Activated CD4-positive, alpha-beta T cell treated with anti-CD3 and anti-CD28 coated beads, Interleukin-2, amount 10 ng/mL, durations not matched to agents 7 days and 5 days (primary cell): Measurements from ENCODE around the gene PLCG2. TPM values are rescaled to one million over a fixed set of nuclear protein-coding genes. Genes with fewer than 3 reads are reported as not detected.
"Not testable (repeated sequence)": the region's sequence is repeated elsewhere in the genome, so short reads cannot be mapped to it uniquely, and the experiment has no call there.

ENCODE experiments used
- CTCF ChIA-PET: fragments of 350-600 bp; sonication (Branson Sonifier 250); formaldehyde crosslinking; loops from one replicate; lab custom pipeline; 2021; ENCODE audit warnings: antibody characterized with exemption; lab: Charles Lee
- POLR2A ChIA-PET: fragments of 350-600 bp; sonication (Branson Sonifier 250); formaldehyde crosslinking; loops from one replicate; lab custom pipeline; 2021; ENCODE audit warnings: antibody characterized with exemption; lab: Charles Lee
- DNase-seq: peaks from one replicate; pipeline ENCODE4 v3.0.0-alpha.2; 2020
- H3K27ac Mint-ChIP-seq: one replicate; pipeline ENCODE4 v1.8.0; 2021; ENCODE audit warnings: mild to moderate bottlenecking, moderate library complexity, mixed read lengths
- H3K27me3 Mint-ChIP-seq: one replicate; pipeline ENCODE4 v1.8.0; 2021; ENCODE audit warnings: mixed read lengths
- H3K36me3 Mint-ChIP-seq: one replicate; pipeline ENCODE4 v1.8.0; 2021; ENCODE audit warnings: low read depth, mixed read lengths
- H3K4me1 Mint-ChIP-seq: one replicate; pipeline ENCODE4 v1.8.0; 2021; ENCODE audit warnings: mixed read lengths
- H3K4me3 Mint-ChIP-seq: one replicate; pipeline ENCODE4 v1.8.0; 2021; ENCODE audit warnings: mild to moderate bottlenecking, moderate library complexity, mixed read lengths
- H3K9me3 Mint-ChIP-seq: one replicate; pipeline ENCODE4 v1.8.0; 2021; ENCODE audit warnings: mixed read lengths
- total RNA-seq, 2 experiments: library from RNA; stranded (reverse); gene quantifications; one replicate each; pipeline ENCODE4 v1.2.3, GENCODE V29; 2021

The PLCG2 gene
- total RNA-seq, 2 experiments from 2014 or later, result 2.6 to 3.1 TPM

- H3K36me3 Mint-ChIP-seq, result no peaks in the 10 kb centered on the region
- CTCF ChIA-PET, result no interaction called here
- H3K9me3 Mint-ChIP-seq, result no peaks in the 10 kb centered on the region
- no peak for DNase-seq
- no peak overlapping the region for H3K4me3 Mint-ChIP-seq
- H3K27me3 Mint-ChIP-seq, result no peaks in the 10 kb centered on the region
- no peak overlapping the region for H3K27ac Mint-ChIP-seq
- peaks cover 5% of the 10 kb centered on the region for H3K4me1 Mint-ChIP-seq
- POLR2A ChIA-PET, result no interaction called here
These were observed 146.9 kb downstream of the PLCG2 start for GRCh38 chr16:81926036-81926435.

- CTCF ChIA-PET, result no interaction called here
- H3K36me3 Mint-ChIP-seq, result no peaks in the 10 kb centered on the region
- peaks cover 5% of the 10 kb centered on the region for H3K4me1 Mint-ChIP-seq
- H3K9me3 Mint-ChIP-seq, result no peaks in the 10 kb centered on the region
- no peak for DNase-seq
- H3K27ac Mint-ChIP-seq, result no peak overlapping the region
- H3K4me3 Mint-ChIP-seq, result no peak overlapping the region
- POLR2A ChIA-PET, result interaction anchor here (0.5 kb wide), 1 partner anchor 43 kb away, joined by 3 read pairs; no protein-coding TSS in a partner anchor
- H3K27me3 Mint-ChIP-seq, result no peaks in the 10 kb centered on the region
These were observed 148.6 kb downstream of the PLCG2 start for GRCh38 chr16:81927561-81928185.

GRCh38 chr16:81928271-81928918, 149.3 kb downstream of the PLCG2 start:
- CTCF ChIA-PET, result no interaction called here
- no peak for DNase-seq
- Mint-ChIP-seq H3K4me3 (no peak overlapping the region), H3K27me3 (no peaks in the 10 kb centered on the region), H3K36me3 (no peaks in the 10 kb centered on the region), H3K4me1 (peaks cover 5% of the 10 kb centered on the region), H3K27ac (no peak overlapping the region), H3K9me3 (no peaks in the 10 kb centered on the region)
- POLR2A ChIA-PET, result no interaction called here

GRCh38 chr16:81928975-81929374, 149.9 kb downstream of the PLCG2 start:
- H3K36me3 Mint-ChIP-seq, result no peaks in the 10 kb centered on the region
- ChIA-PET CTCF (no interaction called here), POLR2A (no interaction called here)
- no peaks in the 10 kb centered on the region for H3K9me3 Mint-ChIP-seq
- no peak overlapping the region for H3K27ac Mint-ChIP-seq
- peaks cover 5% of the 10 kb centered on the region for H3K4me1 Mint-ChIP-seq
- DNase-seq, result no peak
- no peak overlapping the region for H3K4me3 Mint-ChIP-seq
- no peaks in the 10 kb centered on the region for H3K27me3 Mint-ChIP-seq

GRCh38 chr16:81929841-81930240, 150.8 kb downstream of the PLCG2 start:
- Mint-ChIP-seq H3K36me3 (no peaks in the 10 kb centered on the region), H3K9me3 (no peaks in the 10 kb centered on the region), H3K27me3 (no peaks in the 10 kb centered on the region), H3K4me3 (no peak overlapping the region), H3K27ac (no peak overlapping the region), H3K4me1 (peaks cover 5% of the 10 kb centered on the region)
- no peak for DNase-seq
- CTCF ChIA-PET, result interaction anchor here (1.3 kb wide), 1 partner anchor 11 kb away, joined by 3 read pairs; no protein-coding TSS in a partner anchor
- POLR2A ChIA-PET, result no interaction called here

DNA sequence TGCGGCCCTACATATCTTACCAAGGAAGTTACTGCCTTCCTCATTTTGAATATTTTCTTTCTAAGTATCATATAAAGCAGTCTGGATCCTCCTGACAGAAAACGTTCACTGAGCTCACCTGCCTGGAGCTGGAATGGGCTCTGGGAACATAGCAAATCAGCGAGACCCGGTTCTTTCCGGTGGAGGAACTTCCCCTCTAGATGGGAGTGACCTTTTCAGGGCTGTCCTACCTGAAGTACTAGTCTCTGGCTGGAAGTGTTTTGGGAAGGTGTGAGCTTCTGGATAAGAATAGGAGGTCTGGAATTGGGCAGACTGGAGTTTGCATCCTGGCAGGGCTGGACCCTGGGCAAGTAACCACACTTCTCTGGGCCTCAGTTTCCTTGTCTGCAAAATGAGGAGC, 152.8 kb downstream of the PLCG2 start:
- no peak for DNase-seq
- Mint-ChIP-seq H3K36me3 (no peaks in the 10 kb centered on the region), H3K4me3 (no peak overlapping the region), H3K4me1 (peaks cover 5% of the 10 kb centered on the region), H3K27me3 (no peaks in the 10 kb centered on the region), H3K9me3 (no peaks in the 10 kb centered on the region), H3K27ac (no peak overlapping the region)
- CTCF ChIA-PET, result no interaction called here
- POLR2A ChIA-PET, result no interaction called here

DNA sequence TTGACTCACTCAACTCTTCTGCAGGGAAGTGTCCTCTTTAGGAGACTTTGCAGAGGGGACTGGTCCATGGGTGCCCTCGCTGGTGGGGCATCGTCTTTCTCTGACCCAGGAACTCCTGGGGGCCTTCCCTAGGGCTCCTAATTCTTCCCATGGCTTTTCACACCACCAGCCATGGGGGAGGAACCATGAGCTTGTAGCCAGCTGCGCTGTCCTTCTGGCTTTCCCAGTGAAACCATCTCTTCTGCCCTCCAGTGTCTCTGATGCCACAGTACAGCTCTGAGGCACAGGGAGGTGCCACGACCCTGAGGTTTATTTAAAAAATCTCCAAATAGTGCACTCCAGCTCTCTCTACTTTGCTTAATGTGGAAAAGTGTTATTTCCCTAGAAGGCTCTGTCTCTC, 153.6 kb downstream of the PLCG2 start:
- ChIA-PET POLR2A (no interaction called here), CTCF (no interaction called here)
- Mint-ChIP-seq H3K9me3 (no peaks in the 10 kb centered on the region), H3K4me1 (peaks cover 5% of the 10 kb centered on the region), H3K27me3 (no peaks in the 10 kb centered on the region), H3K36me3 (no peaks in the 10 kb centered on the region), H3K4me3 (no peak overlapping the region), H3K27ac (no peak overlapping the region)
- DNase-seq, result no peak

- Mint-ChIP-seq H3K36me3 (no peaks in the 10 kb centered on the region), H3K4me3 (no peak overlapping the region), H3K27me3 (no peaks in the 10 kb centered on the region), H3K4me1 (peaks cover 5% of the 10 kb centered on the region), H3K9me3 (no peaks in the 10 kb centered on the region), H3K27ac (no peak overlapping the region)
- ChIA-PET POLR2A (no interaction called here), CTCF (no interaction called here)
- no peak for DNase-seq
These were observed 154.3 kb downstream of the PLCG2 start for GRCh38 chr16:81933361-81933760.

DNA sequence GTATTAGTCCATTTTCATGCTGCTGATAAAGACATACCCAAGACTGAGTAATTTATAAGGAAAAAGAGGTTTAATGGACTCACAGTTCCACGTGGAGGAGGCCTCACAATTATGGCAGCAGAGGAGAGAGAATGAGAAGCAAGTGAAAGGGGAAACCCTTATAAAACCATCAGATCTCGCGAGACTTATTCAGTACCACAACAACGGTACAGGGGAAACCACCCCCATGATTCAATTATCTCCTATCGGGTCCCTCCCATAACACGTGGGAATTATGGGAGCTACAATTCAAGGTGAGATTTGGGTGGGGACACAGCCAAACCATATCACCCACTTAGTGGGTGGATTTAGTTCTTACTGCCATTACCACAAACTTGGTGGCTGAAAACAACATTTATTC, 155.6 kb downstream of the PLCG2 start:
- POLR2A ChIA-PET, H3K27ac Mint-ChIP-seq, H3K9me3 Mint-ChIP-seq, H3K27me3 Mint-ChIP-seq, H3K4me3 Mint-ChIP-seq, DNase-seq, CTCF ChIA-PET, H3K4me1 Mint-ChIP-seq, H3K36me3 Mint-ChIP-seq: not testable (repeated sequence)

DNA sequence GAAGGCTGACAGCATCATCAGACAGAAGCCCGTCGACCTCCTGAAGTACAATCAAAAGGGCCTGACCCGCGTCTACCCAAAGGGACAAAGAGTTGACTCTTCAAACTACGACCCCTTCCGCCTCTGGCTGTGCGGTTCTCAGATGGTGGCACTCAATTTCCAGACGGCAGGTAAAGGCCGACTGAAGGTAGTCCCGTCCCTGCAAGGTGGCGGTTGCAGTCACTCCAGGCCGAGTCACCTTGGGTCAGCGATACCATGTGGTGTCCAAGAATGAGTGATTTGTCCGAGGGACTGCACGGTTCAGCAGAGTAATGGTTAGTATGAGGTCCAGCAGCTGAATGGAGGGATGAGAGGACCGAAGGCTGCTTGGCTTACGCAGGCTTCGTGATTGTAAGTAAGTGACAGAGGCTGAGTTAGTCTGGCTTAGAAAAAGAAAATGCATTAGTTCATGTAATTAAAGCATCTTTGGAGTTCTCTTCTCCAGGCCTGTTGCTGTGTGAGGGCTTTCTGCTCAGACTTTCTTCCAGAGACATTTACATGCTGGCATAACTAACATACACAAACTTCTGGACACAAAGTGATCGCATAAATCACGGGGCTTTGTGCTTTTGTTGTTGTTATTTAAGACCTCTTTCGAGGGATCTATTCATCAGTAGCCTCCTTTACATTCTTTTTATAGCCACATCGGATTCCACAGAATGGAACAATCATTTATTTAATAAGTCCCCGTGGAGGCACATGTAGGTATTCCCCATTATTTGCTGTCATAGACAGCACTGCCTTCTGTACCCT, 157.3 kb downstream of the PLCG2 start:
- no peak overlapping the region for H3K4me3 Mint-ChIP-seq
- H3K36me3 Mint-ChIP-seq, result no peaks in the 10 kb centered on the region
- no peak for DNase-seq
- no peaks in the 10 kb centered on the region for H3K27me3 Mint-ChIP-seq
- ChIA-PET CTCF (no interaction called here), POLR2A (no interaction called here)
- H3K4me1 Mint-ChIP-seq, result no peaks in the 10 kb centered on the region
- no peaks in the 10 kb centered on the region for H3K9me3 Mint-ChIP-seq
- H3K27ac Mint-ChIP-seq, result no peak overlapping the region

DNA sequence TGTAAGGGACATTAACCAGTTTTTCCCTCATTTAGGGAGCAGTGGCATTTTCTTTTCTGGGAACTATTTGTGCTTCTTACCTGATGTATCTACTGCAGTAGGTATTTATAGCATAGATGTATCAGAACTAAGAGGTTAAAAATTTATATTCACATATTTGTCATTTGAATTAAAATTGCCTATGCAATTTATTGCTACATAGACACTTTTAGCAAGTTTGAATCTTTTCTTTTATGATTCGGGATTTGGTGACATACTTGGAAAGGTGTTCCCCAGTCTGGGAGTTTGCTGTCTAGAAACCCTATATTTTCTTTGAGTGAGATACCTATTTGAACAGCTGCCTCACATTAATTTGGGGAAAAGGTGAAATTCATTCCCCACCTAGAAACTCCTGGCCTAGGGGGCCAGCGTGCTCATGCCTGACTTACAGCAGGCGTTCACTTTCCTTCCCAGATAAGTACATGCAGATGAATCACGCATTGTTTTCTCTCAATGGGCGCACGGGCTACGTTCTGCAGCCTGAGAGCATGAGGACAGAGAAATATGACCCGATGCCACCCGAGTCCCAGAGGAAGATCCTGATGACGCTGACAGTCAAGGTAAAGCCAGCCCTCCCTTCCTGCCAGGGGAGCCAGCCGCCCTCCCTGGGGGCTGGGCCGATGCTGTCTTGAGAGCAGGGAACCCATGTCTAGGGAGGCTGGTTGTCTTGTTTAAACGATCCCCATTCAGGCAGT, 158.4 kb downstream of the PLCG2 start:
- H3K4me3 Mint-ChIP-seq, result no peak overlapping the region
- ChIA-PET CTCF (no interaction called here), POLR2A (no interaction called here)
- H3K4me1 Mint-ChIP-seq, result no peaks in the 10 kb centered on the region
- no peaks in the 10 kb centered on the region for H3K27me3 Mint-ChIP-seq
- H3K36me3 Mint-ChIP-seq, result no peaks in the 10 kb centered on the region
- no peak overlapping the region for H3K27ac Mint-ChIP-seq
- no peaks in the 10 kb centered on the region for H3K9me3 Mint-ChIP-seq
- no peak for DNase-seq

GRCh38 chr16:81938326-81939163, 159.5 kb downstream of the PLCG2 start:
- Mint-ChIP-seq H3K4me1 (no peaks in the 10 kb centered on the region), H3K27me3 (no peaks in the 10 kb centered on the region), H3K9me3 (no peaks in the 10 kb centered on the region), H3K4me3 (no peak overlapping the region), H3K27ac (no peak overlapping the region), H3K36me3 (no peaks in the 10 kb centered on the region)
- DNase-seq, result no peak
- POLR2A ChIA-PET, result no interaction called here
- CTCF ChIA-PET, result no interaction called here
